ENCODE results near the gene GNA15.
"Not testable (repeated sequence)": the region's sequence is repeated elsewhere in the genome, so short reads cannot be mapped to it uniquely, and the experiment has no call there.

GNA15 gene

GRCh38 chr19:3135961-3136683 is at the start of gene GNA15:
GNA15 (plus strand) TSS chr19:3136033; CDS start chr19:3136451, 418 bp downstream.
- DNase-seq: peak; percentile 85

GRCh38 chr19:3087769-3088168 is 48.1 kb upstream of the GNA15 start:
- DNase-seq: no peak

GRCh38 chr19:3089299-3089855 is 46.5 kb upstream of the GNA15 start:
- DNase-seq: not testable (repeated sequence)

- peak; percentile 41 for DNase-seq
Observed at GRCh38 chr19:3094601-3095440, 41.0 kb upstream of the GNA15 start.

- peak; percentile 38 for DNase-seq
Observed at GRCh38 chr19:3095441-3096191, 40.2 kb upstream of the GNA15 start.

- no peak for DNase-seq
Observed at GRCh38 chr19:3096267-3096901, 39.4 kb upstream of the GNA15 start.

- no peak for DNase-seq
Observed at GRCh38 chr19:3096902-3097326, 38.9 kb upstream of the GNA15 start.

- no peak for DNase-seq
Observed at GRCh38 chr19:3097442-3097871, 38.4 kb upstream of the GNA15 start.

- DNase-seq: no peak
Observed at GRCh38 chr19:3098141-3098514, 37.7 kb upstream of the GNA15 start.

GRCh38 chr19:3098515-3099346 is 37.1 kb upstream of the GNA15 start:
- DNase-seq: peak; percentile 31

GRCh38 chr19:3099347-3100145 is 36.3 kb upstream of the GNA15 start:
- DNase-seq: no peak

- no peak for DNase-seq
Observed at GRCh38 chr19:3100331-3100730, 35.5 kb upstream of the GNA15 start.

- no peak for DNase-seq
Observed at GRCh38 chr19:3100747-3101730, 34.8 kb upstream of the GNA15 start.

GRCh38 chr19:3102239-3103140 is 33.3 kb upstream of the GNA15 start:
- no peak for DNase-seq

- DNase-seq: no peak
Observed at GRCh38 chr19:3104708-3104983, 31.2 kb upstream of the GNA15 start.

GRCh38 chr19:3105641-3106508 is 30.0 kb upstream of the GNA15 start:
- DNase-seq: no peak

- DNase-seq: no peak
Observed at GRCh38 chr19:3106509-3107141, 29.2 kb upstream of the GNA15 start.
